Activated CD4-positive, alpha-beta T cell treated with anti-CD3 and anti-CD28 coated beads, Interleukin-2, amount 50 U/mL, for 1 hour (primary cell): ENCODE data around the gene ARAP2.

Experiments used
- DNase-seq: peaks from one replicate; pipeline ENCODE4 v3.0.0-alpha.2; 2020

Gene ARAP2

GRCh38 chr4:36038491-36038890 is 205.8 kb downstream of the ARAP2 start:
- no peak for DNase-seq

- DNase-seq, result no peak
Observed at GRCh38 chr4:36037127-36037526, 207.2 kb downstream of the ARAP2 start.

GRCh38 chr4:36029951-36030350 is 214.4 kb downstream of the ARAP2 start:
- DNase-seq, result no peak

- no peak for DNase-seq
Observed at GRCh38 chr4:36027203-36027602, 217.1 kb downstream of the ARAP2 start.

- no peak for DNase-seq
Observed at GRCh38 chr4:36026348-36026880, 217.9 kb downstream of the ARAP2 start.

- DNase-seq, result no peak
Observed at GRCh38 chr4:36024901-36025660, 219.2 kb downstream of the ARAP2 start.

GRCh38 chr4:36020351-36020750 is 224.0 kb downstream of the ARAP2 start:
- DNase-seq, result no peak
